Stimulated activated CD4-positive, alpha-beta T cell treated with anti-CD3 and anti-CD28 coated beads, Interleukin-15, amount 100 ng/mL, for 24 hours (primary cell): ENCODE measurements around the gene ANK3.
A peak's percentile ranks its signal among the peaks of the same experiment; 100 is the strongest.

Source experiments
- DNase-seq: peaks from one replicate; pipeline ENCODE4 v3.0.0-alpha.2; 2020

Gene ANK3

DNA sequence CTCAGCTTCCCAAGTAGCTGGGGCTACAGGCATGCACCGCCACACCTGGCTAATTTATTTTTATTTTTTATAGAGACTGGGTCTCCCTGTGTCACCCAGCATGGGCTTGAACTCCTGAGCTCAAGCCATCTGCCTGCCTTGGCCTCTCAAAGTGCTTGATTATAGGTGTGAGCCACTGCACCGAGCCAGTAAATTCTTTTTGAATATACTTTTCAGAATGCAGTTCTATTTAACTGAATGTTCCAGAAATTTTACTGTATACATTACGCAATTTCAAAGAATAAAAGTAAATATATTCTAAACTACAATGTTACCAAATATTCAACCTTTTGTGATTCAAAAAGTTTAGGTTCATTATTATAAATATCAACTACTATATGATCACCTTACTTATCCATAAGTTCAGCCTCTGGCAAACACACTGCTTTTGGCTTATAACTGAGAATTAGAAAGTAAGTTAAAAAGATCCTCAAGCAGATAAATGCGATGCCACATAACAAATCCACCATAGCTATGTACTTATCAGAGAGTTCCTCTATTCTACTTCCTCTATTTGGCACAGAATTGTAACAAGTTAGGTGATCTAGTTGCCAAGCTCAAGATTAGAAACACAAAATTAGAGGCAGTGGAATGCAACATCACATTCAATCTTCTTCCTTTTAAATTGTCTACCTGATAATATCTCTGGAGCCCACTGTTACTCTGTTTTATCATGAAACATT lies 118.2 kb downstream of the ANK3 start:
- no peak for DNase-seq

DNA sequence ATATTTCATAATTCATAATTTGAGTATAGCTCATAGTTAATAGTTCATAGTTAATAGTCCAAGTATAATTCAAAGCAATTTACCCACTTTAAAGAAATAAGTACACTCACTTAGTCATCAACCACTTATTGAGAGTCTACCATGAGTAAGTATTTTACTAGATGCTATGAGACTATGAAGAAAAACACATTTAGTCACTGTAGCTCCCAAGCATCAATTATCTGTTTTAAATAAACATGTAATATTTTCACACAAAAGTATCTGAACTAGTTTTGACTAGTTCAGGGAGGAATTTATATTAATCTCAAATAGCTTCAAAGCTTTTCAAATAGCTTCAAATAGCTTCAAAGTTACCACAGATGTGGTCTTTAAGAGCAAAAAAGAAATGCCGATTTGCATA lies 119.2 kb downstream of the ANK3 start:
- no peak for DNase-seq

DNA sequence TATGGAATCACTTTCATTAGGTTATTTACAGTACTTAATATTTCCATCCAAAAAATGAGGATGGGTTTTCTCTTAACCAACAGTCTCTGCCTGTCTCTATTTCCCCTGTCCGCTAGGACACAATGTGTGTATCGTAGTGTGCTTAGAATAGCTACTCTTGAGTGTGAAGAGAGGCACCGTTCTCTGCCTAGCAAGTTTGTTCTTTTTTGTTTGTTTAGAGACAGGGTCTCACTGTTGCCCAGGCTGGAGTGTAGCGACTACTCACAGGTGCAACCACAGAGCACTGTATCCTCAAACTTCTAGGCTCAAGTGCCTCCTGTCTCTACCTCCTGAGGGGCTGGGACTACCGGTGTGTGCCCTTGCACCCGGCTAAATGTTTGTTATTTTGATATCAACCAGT lies 121.9 kb downstream of the ANK3 start:
- no peak for DNase-seq

DNA sequence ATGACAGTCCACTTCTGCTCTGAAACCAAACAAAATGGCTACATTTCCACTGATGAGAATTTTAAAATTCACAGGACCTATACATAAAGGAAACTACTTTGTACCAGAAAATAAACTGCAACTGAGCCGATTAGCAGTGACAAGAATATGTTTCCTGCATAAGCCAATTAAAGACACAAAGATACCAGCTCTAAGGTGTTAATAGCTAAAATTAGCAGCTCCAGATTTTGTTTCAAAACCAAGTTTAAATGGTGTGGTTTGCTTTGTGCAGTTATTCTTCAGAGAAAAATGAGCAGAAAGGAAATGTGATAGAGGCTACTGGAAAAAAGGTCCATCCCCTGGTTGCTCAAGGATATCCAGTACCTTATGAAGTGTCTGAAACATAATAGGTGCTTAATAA lies 123.2 kb downstream of the ANK3 start:
- DNase-seq: no peak

DNA sequence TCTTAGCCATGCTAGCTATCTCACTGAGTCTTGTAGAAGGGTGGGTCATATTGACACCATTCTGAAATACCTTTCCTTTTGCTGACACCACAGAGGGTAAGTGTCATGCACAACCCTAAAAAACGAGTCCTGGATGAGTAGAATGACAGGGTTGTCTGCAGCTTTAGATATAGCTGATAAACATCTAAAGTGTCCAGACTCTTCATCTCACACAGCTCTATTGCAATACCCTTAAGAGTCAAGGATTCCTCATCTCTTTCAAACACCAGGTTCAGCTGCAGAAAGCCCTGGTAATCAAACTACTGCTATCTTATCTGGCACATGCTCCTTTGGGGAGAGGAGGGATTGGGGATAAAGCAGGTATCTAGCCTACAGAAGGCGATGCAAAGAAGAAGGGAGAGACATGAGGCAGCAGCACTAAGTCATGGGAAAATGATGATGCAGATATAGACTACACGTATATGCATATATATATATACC lies 127.0 kb downstream of the ANK3 start:
- no peak for DNase-seq

DNA sequence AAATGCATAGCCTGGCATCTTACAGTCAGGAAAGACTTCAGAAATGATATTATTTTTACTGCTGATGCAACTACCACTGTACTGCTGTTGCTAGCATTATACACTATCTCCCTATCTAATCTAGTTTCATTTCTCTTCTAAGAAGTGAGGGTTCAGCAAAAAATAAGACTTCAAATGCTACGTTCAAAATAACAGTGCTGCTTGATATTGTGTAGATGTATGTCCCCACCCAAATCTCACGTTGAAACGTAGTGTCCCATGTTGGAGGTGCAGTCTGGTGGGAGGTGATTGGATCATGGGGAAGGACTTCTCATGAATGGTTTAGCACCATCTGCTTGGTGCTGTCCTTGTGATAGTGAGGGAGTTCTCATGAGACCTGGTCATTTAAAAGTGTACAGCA lies 129.4 kb downstream of the ANK3 start:
- DNase-seq: no peak

DNA sequence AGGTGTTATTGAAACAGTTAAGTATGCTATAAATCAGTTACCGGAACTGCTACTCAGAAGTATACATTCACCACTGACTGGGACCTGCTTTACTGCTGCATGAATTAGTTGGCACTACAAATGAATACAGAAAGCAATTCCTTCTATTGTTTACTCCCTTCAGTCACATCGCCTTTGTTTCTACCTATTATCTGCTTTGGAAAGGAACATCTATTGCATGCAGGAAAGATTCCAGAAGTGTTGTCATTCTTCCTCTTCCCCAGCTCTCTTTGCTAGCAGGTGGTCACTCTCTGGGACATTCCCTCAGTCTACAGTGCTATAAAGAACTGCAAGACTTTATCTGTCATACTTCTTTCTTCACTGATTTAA lies 131.3 kb downstream of the ANK3 start:
- DNase-seq: no peak

DNA sequence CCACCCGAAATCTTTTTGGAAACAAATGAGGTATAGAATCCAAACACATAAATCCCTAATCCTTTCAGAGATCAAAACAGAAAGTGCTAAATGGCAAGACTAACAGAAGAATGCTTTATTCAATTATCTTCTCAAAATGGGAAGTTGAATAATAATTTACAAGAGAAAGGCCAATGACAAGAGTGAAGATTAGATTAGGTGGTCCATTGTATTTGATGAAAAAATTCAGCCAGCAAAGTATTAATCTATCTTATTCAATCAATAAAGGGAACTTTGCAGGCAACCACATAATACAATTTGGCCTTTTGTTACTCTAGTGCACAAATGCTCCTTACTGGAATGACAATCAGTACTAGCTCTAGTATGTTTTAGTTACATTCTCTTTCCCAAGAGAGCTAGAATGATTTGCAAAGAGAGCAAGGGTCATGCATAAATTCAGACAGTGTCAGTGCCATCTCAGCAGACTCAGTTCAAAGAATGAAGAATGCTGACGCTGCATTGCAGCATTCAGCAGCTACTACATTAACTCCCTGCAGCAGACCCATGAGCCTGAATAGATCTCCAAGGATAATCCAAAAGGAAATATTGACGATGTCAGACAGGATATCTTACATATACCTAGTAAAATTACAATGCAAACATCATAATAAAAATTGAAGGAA lies 131.8 kb downstream of the ANK3 start:
- no peak for DNase-seq

DNA sequence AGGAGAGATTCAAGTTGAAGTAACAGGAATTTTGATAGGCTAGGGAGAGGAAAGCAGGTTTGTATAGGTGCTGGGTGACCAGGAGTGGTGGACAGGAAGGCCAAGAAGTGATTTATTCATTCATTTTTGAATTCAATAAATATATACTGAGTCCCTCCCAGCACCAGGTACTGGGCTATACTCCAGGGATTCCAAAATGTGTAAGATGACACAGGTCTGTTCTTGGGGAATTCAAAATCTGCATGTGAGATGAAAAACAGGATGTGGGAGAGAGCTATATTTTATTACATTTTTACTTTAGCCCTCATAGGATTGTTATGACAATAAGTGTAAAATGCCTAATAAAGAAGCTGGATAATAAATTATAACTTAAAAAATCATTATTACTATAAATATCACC lies 134.9 kb downstream of the ANK3 start:
- DNase-seq: no peak

DNA sequence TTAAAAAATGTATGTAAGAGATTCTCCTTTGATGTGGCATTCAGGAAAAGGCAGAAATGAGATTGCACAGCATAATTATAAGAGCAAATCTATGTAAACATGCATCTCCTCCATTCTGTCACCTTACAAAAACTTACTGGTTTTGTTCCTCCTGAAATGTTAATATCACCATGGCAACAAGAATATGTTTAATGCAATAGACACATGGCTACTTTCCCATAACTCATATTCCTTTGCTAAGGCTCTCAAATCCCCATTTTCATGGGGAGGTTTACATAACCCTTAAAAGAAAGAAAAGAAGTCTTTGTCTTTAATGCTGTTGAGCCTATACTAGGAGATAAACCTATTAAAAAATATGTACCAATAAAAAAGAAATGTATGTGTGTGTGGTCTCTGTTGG lies 136.2 kb downstream of the ANK3 start:
- DNase-seq: no peak

DNA sequence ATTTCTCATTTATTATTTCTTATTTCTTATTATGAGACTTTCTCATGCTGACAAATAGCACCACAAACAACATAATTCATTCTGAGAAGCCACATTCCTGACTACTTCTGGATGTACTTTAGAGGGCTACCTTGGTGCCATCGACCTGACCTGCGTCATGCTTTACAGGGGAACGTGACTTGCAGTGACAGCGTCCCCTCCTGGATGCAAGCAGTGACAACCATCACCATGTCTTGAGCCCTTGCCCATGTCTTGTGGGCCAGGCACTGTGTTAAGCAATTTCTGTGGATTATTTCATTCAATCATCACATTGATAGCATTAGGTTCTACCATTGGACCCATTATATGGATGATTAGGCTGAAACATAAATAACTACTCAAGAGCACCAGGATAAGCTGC lies 137.0 kb downstream of the ANK3 start:
- no peak for DNase-seq

DNA sequence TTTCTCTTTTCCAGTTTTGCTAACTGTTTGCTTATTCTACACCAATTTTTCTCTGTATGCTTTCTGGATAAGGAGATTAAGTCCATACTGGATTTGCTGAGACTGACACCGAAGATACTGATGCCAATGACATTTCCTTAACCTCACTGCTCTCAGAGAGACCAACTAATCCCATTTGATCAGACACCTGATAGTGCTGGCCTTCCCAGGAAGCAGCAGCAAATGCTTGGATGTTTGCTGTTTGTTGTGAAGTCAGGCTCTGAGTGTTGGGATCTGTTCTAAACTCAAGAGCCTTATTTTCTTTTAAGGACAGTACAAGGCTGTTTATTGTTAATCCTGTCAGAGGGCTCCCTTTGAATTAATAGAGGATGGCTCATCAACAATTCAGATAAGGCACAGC lies 143.3 kb downstream of the ANK3 start:
- DNase-seq: no peak

DNA sequence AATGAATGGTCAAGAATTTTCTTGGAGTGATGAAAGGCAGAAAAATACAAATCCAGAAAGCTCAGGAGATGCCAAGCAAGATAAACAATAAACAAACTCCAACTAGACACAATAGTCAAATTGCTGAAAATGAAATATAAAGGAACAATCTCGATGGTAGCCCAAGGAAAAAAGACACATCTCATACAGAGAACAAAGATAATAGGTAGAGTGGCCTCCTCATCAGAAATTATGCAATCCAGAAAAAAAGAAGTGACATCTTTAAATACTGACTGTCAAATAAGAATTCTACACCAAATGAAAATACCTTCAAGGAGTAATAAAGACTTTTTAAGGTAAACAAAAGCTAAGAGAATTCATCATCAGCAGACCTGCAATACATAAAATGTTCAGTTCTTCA lies 150.4 kb downstream of the ANK3 start:
- no peak for DNase-seq

DNA sequence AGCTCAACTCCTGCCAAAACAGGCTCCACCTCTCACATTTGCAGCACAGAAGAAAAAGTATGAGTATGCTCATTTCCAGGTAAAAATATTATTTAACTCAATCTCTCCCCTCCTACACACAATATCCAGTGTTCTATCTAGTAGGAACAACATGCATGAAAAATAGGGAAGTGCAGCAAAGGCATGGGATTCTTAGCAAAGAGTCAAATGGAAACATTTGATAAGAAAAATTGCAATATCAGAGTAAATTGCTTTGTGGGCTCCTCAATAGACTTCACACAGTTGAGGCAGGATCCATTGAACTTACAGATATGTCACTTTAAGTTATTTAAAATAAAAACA lies 150.9 kb downstream of the ANK3 start:
- DNase-seq: no peak

DNA sequence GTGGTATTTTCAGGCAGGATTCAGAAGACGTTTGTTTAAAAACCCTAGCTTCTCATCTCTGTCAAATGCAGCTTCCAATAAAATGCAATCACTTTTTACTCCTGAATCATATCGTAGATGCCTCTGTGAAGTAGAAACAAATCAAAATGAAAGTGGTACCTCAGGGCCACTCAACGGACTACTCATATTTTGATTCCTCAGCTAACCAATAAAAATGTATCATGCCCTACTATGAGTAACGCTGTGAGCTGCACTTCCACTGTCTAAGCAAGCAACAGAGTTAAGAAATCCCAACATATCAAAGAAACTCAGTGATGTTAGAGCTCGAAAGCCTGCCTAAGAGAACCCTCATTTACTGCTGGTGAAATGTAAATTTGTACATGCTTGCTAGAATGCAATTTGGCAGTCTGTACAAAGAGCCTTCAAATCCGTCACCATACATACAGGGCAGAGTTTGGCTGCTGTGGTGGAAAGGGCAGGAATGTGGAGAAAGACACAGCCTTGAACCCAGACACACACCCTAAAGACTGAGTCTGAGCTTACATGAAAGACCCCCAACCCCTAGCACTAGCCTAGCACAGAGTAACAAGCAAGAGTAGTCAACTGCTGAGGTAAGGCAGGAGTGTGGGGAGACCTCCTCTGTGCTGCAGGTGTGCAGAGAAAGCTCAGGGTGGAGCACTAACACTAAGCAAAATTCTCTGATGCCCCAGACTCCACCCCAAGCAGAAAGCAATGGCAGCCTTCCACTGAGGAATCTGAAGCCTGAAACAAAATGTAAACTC lies 151.5 kb downstream of the ANK3 start:
- peak; percentile 9 for DNase-seq

DNA sequence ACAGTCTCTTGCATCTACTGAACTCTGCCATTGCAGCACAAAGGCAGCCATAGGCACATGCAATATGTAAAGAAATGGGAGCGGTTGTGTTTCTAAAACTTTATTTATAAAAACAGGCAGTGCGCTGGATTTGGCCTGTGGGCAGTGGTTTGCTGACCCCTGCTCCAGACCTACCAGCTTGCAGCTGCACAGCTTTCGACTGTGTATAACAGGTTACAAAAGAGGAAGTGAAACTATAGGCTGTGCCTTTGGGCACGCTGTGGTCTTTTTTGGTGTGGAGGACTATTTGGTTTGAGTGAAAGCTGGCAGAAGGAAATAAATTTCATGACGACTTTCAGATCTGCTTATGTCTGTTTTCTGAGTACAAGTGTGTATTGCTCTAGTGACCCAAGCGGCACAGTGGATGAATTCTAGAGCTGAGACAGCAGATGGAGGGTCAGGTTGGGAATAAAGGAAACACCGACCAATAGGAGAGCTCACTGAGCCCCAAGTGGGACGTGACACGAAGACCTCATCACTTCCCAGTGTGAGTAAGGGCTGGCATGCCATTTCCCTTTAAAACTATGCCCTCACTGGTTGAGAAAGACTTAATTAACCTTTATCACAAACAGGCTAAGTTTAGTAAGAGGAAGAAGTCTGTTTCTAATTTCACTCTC lies 152.7 kb downstream of the ANK3 start:
- peak; percentile 8 for DNase-seq

DNA sequence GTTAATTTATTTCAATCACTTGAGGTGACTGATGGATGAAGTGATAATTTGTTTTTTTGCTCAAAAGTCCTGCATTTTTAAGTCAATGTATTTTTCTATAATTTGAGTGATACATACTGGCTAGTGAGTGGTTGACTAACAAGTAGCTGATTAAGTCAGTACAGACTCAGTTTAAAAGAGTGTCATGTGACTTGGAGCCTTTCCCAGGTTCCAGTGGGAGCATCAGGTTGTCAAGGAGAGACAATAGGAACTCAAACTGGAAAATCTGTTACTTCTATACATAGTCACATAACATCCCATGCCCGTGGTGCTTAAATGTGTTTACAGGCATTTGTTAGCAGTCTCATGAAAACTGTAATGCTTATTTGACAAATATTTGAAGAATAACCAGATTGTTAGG lies 154.7 kb downstream of the ANK3 start:
- no peak for DNase-seq

DNA sequence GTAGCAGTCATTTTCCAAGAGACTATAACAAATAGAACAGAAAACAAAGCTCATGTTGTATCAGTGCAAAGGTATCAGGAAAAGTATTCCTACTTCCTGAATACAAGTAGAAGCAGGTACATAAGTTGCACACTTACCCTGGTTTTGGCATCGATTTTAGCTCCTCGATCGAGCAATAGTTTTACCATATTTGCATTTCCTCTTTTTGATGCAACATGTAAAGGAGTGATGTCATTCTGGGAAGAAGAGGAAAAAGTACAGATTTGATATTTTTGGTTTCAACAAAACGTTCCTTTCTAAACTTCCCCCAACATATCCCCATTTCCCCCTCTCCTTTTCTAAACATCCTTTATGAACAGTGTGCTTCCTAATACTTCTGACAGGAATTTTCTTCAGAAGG lies 155.1 kb downstream of the ANK3 start:
- no peak for DNase-seq

DNA sequence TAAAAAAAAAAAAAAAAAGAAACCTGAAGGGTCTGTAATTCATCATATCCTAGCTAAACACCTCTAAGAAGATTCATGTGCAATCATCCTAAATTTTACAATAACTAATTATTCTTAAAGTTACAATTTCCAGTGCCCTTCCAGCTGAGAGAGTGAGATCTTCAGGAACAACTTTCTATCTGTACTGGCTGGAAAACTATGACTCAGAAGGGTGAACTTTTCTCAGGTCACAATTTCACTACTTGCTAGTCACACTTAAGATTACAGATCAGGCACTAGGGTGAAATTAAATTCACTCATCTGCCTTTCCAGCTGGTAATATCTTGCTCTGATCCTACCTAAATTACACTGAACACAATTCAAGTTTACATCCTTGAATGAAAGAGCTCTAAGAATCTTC lies 158.8 kb downstream of the ANK3 start:
- DNase-seq: no peak

DNA sequence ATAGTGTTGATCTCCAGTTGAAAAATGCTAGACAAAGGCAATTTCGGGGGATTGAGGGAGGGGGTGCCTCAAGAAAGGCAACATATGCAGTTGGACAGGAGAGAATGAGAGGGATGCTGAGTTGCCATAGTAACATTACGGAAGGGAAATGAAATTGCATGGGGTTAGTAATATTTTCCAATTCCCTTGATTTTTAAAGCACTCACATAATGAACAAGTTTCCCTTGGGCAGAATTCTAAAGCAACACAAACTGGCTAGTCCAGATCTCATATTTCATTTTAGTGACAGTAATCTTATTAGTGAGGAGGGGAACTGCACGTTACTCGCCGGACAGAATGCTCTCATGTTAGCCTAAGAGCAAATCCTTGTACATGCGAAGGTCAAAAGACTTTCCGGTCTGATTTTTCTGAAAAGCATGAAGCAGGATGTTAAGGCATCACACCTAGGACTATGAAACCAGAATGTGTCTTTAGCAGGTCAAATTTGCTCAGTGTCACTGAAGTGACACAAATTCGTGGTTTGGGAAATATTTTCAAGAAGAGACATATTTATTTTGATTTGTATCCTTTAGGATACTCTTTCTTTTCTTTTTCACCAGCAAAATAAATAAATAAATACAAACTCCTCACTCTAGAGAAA lies 165.5 kb downstream of the ANK3 start:
- no peak for DNase-seq

DNA sequence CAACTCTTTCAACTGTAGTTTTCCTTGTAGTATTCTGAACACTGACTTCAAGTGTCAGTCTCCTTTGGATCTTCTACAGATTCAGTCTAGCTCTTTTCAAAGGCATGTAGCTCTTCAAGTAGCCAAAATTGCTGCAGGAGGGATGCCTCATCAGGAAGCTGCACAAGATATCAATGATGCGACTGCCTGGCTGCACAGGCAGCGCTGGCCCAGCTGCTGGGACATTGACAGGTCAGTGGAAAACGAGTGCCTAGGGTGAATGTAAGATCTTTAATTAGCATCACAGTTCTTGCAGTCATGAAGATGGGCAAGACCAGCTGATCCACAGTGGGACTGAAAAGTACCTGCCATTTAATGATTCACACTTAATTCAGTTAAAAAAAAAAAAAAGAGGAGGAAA lies 167.6 kb downstream of the ANK3 start:
- no peak for DNase-seq

DNA sequence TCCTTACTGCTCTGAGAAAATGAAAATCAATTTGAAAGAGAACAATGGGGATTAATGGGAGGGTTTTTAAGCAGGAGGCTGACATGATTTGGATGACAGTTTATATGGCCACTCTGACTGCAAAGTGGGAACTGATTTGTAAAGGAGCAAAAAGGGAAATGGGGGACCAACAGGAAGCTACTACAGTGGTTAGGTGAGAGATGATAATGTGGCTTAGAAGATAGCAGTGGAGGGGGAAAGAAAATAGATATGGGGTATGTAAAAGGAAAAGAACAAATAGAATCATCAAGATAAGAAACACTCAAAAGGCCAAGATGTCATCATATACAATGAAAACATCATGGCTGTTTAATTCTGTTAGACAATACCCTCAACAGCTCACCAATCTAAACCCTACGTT lies 177.5 kb downstream of the ANK3 start:
- no peak for DNase-seq

DNA sequence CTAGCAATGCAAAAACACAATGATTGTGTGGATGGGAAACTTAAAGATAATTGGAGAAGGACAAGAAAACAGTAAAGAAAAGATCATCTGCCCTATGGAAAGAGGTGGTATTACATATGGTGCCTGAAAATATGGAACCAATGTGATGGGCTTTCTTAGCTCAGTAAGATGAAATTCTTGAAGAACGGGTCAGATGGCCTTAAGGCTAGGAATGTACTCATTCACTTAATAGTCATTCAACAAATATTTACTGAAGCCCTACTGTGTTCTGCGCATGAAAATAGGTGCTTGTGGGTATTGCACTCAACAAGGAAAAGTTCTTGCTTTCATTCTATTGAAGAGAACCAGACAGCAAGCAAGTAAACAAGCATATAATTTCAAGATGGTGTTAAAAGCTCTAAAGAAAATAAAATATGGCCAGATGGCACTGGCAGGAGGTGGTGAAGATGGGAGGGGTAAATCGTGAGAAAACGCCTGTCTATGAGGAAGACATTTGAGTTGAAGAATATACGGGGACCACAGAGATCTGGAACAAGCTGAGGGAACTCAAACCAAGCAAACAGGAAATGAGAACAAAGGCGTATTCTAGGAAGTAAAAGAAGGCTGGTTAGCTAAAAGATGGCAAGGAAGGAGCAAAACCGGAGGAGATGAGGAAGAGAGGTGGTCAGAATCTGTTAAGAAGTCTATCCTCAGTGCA lies 179.7 kb downstream of the ANK3 start:
- DNase-seq: no peak
